ENCODE measurements around the gene NCKAP5.

NCKAP5 gene

DNA sequence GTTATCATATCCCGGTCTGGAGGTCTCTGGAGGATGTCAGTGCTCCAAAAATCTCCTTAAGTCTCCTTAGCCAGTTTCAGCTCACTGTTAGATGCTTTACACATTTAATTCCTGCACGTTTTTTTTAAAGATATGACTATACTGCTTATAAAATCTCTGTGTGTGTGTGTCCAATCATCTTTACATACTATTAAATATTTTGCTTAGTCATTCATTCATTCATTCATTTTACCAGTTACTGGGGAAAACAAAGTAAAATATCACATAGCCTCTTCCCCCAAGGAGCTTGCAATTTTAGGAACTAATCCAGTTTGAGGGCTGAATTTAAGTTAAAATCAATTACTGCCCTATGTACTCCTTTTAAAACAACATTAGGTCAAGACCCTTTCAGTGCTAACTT lies 605.1 kb downstream of the NCKAP5 start:
- TF ChIP-seq SPI1 (IDR thresholded peaks at IDR 0.05; ENCODE audit: borderline replicate concordance, low read depth) (no peak), GABPA (IDR thresholded peaks at IDR 0.05; ENCODE audit: low read depth) (no peak), POLR2AphosphoS5 (IDR thresholded peaks at IDR 0.05; ENCODE audit: low read depth) (no peak), CTCF (IDR thresholded peaks at IDR 0.05; ENCODE audit: insufficient read depth, low read length) (no peak)
- TF ChIP-seq, protein P1, sequence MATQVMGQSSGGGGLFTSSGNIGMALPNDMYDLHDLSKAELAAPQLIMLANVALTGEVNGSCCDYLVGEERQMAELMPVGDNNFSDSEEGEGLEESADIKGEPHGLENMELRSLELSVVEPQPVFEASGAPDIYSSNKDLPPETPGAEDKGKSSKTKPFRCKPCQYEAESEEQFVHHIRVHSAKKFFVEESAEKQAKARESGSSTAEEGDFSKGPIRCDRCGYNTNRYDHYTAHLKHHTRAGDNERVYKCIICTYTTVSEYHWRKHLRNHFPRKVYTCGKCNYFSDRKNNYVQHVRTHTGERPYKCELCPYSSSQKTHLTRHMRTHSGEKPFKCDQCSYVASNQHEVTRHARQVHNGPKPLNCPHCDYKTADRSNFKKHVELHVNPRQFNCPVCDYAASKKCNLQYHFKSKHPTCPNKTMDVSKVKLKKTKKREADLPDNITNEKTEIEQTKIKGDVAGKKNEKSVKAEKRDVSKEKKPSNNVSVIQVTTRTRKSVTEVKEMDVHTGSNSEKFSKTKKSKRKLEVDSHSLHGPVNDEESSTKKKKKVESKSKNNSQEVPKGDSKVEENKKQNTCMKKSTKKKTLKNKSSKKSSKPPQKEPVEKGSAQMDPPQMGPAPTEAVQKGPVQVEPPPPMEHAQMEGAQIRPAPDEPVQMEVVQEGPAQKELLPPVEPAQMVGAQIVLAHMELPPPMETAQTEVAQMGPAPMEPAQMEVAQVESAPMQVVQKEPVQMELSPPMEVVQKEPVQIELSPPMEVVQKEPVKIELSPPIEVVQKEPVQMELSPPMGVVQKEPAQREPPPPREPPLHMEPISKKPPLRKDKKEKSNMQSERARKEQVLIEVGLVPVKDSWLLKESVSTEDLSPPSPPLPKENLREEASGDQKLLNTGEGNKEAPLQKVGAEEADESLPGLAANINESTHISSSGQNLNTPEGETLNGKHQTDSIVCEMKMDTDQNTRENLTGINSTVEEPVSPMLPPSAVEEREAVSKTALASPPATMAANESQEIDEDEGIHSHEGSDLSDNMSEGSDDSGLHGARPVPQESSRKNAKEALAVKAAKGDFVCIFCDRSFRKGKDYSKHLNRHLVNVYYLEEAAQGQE (IDR thresholded peaks at IDR 0.05; ENCODE audit: insufficient replicate concordance, low read depth) = no peak
- H3K4me3 ChIP-seq (replicated peaks; ENCODE audit: insufficient read depth, low read length) = no peak overlapping the region
- no peak for DNase-seq (ENCODE audit: low read depth in 1 of 2, low spot score in 1 of 2)
- no peak overlapping the region for H3K27ac ChIP-seq (replicated peaks)
- H3K27me3 ChIP-seq (ENCODE audit: insufficient read depth, poor library complexity, severe bottlenecking) = no peaks in the 10 kb centered on the region

- Histone ChIP-seq H3K27me3 (ENCODE audit: insufficient read depth, poor library complexity, severe bottlenecking) (no peaks in the 10 kb centered on the region), H3K4me3 (replicated peaks; ENCODE audit: insufficient read depth, low read length) (no peak overlapping the region), H3K27ac (replicated peaks) (no peak overlapping the region)
- TF ChIP-seq CTCF (IDR thresholded peaks at IDR 0.05; ENCODE audit: insufficient read depth, low read length) (no peak), POLR2AphosphoS5 (IDR thresholded peaks at IDR 0.05; ENCODE audit: low read depth) (no peak), GABPA (IDR thresholded peaks at IDR 0.05; ENCODE audit: low read depth) (no peak), SPI1 (IDR thresholded peaks at IDR 0.05; ENCODE audit: borderline replicate concordance, low read depth) (no peak)
- TF ChIP-seq, protein P1 (IDR thresholded peaks at IDR 0.05; ENCODE audit: insufficient replicate concordance, low read depth) = no peak
- no peak for DNase-seq (ENCODE audit: low read depth in 1 of 2, low spot score in 1 of 2)
These were observed 609.4 kb downstream of the NCKAP5 start for GRCh38 chr2:132958887-132959286.

DNA sequence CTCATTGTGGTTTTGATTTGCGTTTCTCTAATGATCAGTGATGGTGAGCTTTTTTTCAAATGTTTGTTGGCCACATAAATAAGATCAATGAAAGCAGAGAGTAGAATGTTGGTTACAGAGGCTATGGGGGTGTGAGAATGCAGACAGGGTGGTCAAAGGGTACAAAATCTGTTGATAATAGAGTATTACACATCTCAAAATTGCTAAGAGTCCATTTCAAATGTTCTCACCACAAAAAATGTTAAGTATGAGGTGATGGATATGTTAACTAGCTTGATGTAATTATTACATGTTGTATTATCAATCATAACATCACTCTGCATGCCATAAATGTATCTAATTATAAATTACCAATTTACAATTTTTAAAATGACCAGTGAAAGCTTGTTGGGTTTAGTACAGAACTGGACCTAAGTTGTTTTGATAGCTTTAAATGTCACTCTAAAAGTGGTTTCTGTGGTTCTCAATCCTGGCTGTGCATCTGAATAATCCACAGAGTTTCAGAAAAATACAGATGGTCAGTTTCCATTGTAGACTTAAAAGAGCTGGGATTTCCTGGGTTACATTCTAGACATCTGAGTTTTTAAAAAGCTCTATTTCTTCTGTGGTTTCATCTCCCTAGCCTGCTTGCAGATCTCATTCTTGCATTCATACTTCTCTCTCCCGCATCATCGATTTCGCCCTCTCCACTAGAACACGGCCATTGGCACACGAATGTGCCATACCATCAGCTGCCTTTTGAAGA lies 612.2 kb downstream of the NCKAP5 start:
- no peak overlapping the region for H3K27ac ChIP-seq (replicated peaks)
- TF ChIP-seq, protein P1 (IDR thresholded peaks at IDR 0.05; ENCODE audit: insufficient replicate concordance, low read depth) = no peak
- TF ChIP-seq POLR2AphosphoS5 (IDR thresholded peaks at IDR 0.05; ENCODE audit: low read depth) = no peak
- no peak for TF ChIP-seq SPI1 (IDR thresholded peaks at IDR 0.05; ENCODE audit: borderline replicate concordance, low read depth)
- no peak for TF ChIP-seq CTCF (IDR thresholded peaks at IDR 0.05; ENCODE audit: insufficient read depth, low read length)
- TF ChIP-seq GABPA (IDR thresholded peaks at IDR 0.05; ENCODE audit: low read depth) = no peak
- no peaks in the 10 kb centered on the region for H3K27me3 ChIP-seq (ENCODE audit: insufficient read depth, poor library complexity, severe bottlenecking)
- no peak overlapping the region for H3K4me3 ChIP-seq (replicated peaks; ENCODE audit: insufficient read depth, low read length)
- DNase-seq (ENCODE audit: low read depth in 1 of 2, low spot score in 1 of 2) = no peak

Measured in HL-60 (cell line).